ENCODE results near the gene GSTM4. TPM values are rescaled to one million over a fixed set of nuclear protein-coding genes. Genes with fewer than 3 reads are reported as not detected.

GSTM4 gene
- total RNA-seq, 1 experiment from 2014 or later: 31.2 TPM

DNA sequence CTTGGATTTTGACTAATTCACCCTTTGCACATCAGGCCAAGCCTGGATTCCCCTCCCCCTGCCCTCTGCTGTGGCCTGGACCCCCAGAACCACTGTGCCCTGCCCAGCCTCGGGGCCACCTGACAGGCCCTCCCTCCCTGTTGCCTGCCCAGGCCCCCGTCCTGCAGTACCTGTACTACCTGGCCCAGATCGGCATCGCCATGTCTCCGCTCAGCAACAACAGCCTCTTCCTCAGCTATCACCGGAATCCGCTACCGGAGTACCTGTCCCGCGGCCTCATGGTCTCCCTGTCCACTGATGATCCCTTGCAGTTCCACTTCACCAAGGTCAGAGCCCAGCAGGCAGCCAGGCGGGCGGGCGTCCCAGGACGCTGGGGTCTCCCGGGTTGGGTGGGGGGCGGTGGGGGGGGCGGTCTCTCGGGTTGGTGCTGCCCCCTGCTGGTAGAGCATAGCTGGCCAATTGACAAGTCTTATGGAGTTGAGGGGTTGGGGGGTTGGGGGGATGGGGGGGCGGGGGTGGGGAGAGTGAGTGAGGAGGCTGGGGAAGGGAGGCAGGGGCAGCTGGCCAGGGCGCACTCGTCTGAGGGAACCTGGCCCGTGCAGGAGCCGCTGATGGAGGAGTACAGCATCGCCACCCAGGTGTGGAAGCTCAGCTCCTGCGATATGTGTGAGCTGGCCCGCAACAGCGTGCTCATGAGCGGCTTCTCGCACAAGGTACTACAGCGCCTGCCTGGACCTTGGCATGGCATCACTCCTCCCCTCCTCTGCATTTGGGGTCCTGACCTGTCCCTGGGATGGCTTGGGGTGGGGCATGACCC, 25.6 kb upstream of the GSTM4 start:
- H3K27me3 ChIP-seq (ENCODE audit: control insufficient read depth, insufficient read depth, low read length): no peaks in the 10 kb centered on the region
- DNase-seq: peak; percentile 96
- peaks cover 14% of the 10 kb centered on the region for H3K36me3 ChIP-seq (replicated peaks; ENCODE audit: control insufficient read depth, insufficient read depth, low read length)
- no peak overlapping the region for H3K4me3 ChIP-seq (ENCODE audit: insufficient read depth, low read depth, low read length)

DNA sequence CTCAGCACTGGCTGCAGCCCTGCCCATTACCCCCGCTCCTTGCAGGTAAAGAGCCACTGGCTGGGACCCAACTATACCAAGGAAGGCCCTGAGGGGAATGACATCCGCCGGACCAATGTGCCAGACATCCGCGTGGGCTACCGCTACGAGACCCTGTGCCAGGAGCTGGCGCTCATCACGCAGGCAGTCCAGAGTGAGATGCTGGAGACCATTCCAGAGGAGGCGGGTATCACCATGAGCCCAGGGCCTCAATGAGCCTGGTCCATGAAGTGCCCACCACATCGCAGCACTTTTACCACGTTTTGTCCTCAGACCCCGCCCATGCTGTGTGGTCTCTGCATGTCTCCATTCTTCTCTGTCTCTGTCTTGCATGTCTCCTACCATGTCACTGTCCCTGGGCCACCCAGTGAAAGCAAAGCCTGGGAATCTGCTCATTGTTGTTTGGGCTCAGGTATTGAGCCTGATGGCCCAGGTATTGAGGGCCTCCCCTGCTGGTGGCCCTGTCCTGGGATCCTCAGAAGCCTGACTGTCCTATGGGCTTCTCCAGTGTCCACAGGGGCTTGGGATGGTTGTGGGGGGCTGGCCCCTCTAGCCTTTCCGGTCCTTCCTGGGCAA, 24.9 kb upstream of the GSTM4 start:
- no peaks in the 10 kb centered on the region for H3K27me3 ChIP-seq (ENCODE audit: control insufficient read depth, insufficient read depth, low read length)
- H3K4me3 ChIP-seq (ENCODE audit: insufficient read depth, low read depth, low read length): no peak overlapping the region
- H3K36me3 ChIP-seq (replicated peaks; ENCODE audit: control insufficient read depth, insufficient read depth, low read length): peaks cover 14% of the 10 kb centered on the region
- DNase-seq: peak; percentile 25

- Histone ChIP-seq H3K36me3 (replicated peaks; ENCODE audit: control insufficient read depth, insufficient read depth, low read length) (peaks cover 12% of the 10 kb centered on the region), H3K4me3 (ENCODE audit: insufficient read depth, low read depth, low read length) (no peak overlapping the region), H3K27me3 (ENCODE audit: control insufficient read depth, insufficient read depth, low read length) (no peaks in the 10 kb centered on the region)
- DNase-seq: peak; percentile 24
Observed at GRCh38 chr1:109631513-109632505, 24.1 kb upstream of the GSTM4 start.

- no peak overlapping the region for H3K4me3 ChIP-seq (ENCODE audit: insufficient read depth, low read depth, low read length)
- DNase-seq: peak; percentile 58
- H3K36me3 ChIP-seq (replicated peaks; ENCODE audit: control insufficient read depth, insufficient read depth, low read length): peaks cover 7% of the 10 kb centered on the region
- H3K27me3 ChIP-seq (ENCODE audit: control insufficient read depth, insufficient read depth, low read length): no peaks in the 10 kb centered on the region
Observed at GRCh38 chr1:109632671-109633346, 23.1 kb upstream of the GSTM4 start.

DNA sequence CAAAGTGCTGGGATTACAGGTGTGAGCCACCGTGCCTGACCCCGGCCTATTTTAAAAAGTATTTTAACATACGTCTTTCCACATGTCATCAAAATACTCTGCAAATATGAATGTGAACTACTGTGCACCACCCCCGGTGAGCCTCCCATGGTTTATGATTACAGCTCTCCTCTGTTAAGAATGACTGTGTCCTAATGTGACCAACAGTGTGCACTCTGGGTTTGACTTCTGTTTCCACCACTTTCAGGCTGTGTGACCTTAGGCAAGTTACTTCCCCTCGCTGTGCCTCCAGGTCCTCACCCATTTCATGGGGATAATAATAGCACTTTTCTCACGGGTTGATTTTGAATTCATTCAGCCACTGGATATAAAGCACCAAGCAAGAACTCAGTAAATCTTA, 21.6 kb upstream of the GSTM4 start:
- DNase-seq: peak; percentile 18
- H3K36me3 ChIP-seq (replicated peaks; ENCODE audit: control insufficient read depth, insufficient read depth, low read length): peaks cover 6% of the 10 kb centered on the region
- no peaks in the 10 kb centered on the region for H3K27me3 ChIP-seq (ENCODE audit: control insufficient read depth, insufficient read depth, low read length)
- H3K4me3 ChIP-seq (ENCODE audit: insufficient read depth, low read depth, low read length): no peak overlapping the region

DNA sequence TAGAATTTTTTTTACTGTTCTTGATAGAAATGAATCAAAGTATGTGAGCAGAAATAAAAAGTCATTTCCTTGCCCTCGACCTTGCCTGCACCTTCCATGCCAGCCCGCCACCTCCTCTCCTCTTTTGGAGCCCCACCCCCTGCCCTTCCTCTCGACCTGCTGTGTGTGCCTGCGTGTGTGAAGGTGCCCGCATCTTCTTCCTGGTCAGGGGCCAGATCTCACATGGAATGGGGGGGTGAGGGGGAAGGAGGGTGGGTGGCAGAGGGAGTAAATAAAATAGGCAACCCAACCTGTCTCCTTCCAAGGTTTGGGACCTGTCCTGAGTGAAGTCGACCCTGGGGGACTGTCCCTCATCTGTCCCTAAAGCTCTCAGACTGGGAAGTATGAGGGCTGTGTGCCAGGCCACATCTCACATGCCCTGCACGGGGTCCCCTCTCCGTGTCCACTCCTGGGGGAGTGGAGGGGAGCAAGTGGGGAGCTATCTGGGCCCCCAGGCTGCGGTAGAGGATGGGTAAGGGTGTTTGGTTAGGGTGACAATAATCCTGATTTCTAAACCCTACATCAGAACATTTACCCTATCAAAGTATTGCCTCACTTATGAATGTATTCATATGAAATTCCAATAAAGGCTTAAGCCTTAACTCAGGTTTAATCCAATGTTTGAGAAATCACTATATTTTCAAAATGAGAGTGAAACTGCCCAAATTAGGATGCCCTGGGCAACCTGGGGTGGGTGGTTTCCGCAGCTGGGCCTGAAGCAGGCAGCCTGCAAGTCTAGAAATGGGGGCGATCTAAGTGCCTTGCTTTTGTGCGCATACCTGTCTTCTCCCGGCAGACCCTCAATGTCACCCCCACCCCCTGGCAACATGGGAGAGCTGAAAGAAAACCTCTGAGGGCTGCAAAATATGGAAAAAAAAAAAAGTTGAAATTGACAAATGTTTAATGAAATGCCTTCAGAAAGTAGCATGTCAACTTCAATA, 20.8 kb upstream of the GSTM4 start:
- peak; percentile 52 for DNase-seq
- no peaks in the 10 kb centered on the region for H3K27me3 ChIP-seq (ENCODE audit: control insufficient read depth, insufficient read depth, low read length)
- H3K4me3 ChIP-seq (ENCODE audit: insufficient read depth, low read depth, low read length): no peak overlapping the region
- peaks cover 6% of the 10 kb centered on the region for H3K36me3 ChIP-seq (replicated peaks; ENCODE audit: control insufficient read depth, insufficient read depth, low read length)

DNA sequence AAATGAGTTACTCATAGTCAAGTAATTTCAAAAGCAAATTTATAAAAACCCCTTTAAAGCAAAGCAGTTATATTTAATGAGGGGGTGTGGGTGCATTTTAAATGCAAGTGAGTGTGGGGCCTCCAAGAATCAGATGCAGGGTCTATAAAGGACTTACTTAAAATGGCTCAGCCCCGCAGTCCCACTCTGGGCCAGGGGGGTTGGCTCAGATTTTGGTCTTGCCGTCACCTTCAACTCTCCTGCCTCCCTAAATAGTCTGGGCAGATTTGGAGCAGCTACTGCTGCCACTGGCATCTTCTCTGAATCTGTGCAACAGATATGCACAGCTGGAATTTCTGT, 20.1 kb upstream of the GSTM4 start:
- no peak for DNase-seq
- Histone ChIP-seq H3K4me3 (ENCODE audit: insufficient read depth, low read depth, low read length) (no peak overlapping the region), H3K36me3 (replicated peaks; ENCODE audit: control insufficient read depth, insufficient read depth, low read length) (peaks cover 5% of the 10 kb centered on the region), H3K27me3 (ENCODE audit: control insufficient read depth, insufficient read depth, low read length) (no peaks in the 10 kb centered on the region)

GRCh38 chr1:109636201-109636952, 19.5 kb upstream of the GSTM4 start:
- Histone ChIP-seq H3K27me3 (ENCODE audit: control insufficient read depth, insufficient read depth, low read length) (peaks cover 3% of the 10 kb centered on the region), H3K4me3 (ENCODE audit: insufficient read depth, low read depth, low read length) (no peak overlapping the region), H3K36me3 (replicated peaks; ENCODE audit: control insufficient read depth, insufficient read depth, low read length) (no peaks in the 10 kb centered on the region)
- peak; percentile 80 for DNase-seq

DNA sequence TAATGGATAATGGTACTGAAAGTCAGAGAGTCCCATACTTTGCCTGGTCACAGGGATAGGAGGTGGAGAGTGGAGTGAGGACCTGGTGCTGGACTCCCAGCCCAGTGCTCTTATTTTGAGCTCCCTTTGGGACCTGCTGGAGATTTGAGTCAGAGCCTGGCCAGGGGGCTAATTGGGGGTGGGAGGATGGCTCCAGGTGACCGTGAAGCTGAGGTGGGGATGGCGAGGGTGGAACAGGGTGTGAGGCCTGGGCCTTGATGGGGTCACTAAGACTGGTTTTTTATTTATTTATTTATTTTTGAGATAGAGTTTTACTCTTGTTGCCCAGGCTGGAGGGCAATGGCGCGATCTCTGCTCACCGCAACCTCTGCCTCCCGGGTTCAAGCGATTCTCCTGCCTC, 18.5 kb upstream of the GSTM4 start:
- DNase-seq: peak; percentile 2
- Histone ChIP-seq H3K36me3 (replicated peaks; ENCODE audit: control insufficient read depth, insufficient read depth, low read length) (no peaks in the 10 kb centered on the region), H3K4me3 (ENCODE audit: insufficient read depth, low read depth, low read length) (no peak overlapping the region), H3K27me3 (ENCODE audit: control insufficient read depth, insufficient read depth, low read length) (peaks cover 3% of the 10 kb centered on the region)

DNA sequence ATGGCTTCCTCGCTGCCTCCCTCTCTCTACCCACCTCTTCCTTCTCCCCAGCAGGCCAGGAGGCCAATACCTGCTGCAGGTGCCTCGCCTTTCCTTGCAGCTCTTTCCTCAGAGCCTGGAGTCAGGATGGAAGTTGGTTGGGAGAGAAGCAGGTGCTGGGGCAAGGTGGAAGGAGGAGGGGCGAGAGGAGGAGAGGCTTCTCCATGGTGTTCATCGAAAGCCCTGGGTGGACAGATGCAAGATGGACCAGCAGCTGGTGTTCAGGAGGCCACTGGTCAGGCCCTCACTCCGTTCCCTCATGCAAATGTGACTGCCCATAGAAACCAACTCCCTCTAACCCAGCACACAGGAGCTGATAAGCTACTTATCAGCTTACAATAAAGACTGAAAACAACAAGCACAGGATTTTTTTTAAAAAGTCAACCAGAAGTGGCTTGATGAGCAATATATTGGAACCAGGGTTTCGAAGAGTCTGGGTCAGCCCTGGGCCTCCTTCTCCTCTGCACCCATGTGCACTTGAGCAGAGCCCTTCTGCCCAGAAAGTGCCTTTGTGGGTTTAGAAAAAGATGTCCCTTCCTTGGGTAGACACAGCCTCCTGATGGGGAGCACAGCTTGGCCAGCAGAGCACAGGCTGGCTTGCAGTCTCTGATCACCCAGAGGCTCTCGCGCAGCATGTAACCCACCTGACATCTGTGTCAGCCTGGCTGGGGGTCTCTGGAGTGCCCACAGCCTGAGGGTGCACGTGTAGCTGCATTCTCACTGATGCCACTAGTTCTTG, 16.6 kb upstream of the GSTM4 start:
- Histone ChIP-seq H3K4me3 (ENCODE audit: insufficient read depth, low read depth, low read length) (no peak overlapping the region), H3K36me3 (replicated peaks; ENCODE audit: control insufficient read depth, insufficient read depth, low read length) (no peaks in the 10 kb centered on the region), H3K27me3 (ENCODE audit: control insufficient read depth, insufficient read depth, low read length) (peaks cover 3% of the 10 kb centered on the region)
- peak; percentile 8 for DNase-seq

GRCh38 chr1:109639841-109640184, 16.1 kb upstream of the GSTM4 start:
- H3K4me3 ChIP-seq (ENCODE audit: insufficient read depth, low read depth, low read length): no peak overlapping the region

DNA sequence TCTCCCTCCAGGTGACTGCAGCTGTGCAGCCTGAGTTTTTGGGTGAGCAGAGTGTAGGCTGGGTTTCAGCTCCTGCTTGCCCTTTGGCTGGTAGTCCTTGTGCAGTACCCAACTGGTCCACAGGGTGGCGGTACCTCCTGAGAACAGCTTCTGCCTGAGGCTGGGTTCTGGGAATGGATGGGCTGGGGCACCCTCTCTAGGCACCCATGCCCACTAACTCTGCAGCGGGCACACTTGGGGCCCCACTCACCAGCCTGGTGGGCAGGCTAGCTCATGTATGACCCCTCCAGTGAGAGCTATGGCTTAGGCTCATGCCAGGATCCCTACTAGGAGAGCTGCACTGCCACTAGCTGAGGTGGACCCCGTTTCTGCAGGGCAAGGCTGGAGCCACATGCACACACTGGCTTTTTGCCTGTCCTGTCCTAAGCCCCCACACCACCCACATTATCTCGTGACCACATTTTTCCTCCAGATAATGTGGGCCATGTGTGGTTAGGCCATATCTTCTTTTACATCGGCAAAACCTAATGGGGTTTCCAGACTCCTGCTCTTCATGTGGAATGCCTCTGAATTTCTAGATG, 15.5 kb upstream of the GSTM4 start:
- H3K36me3 ChIP-seq (replicated peaks; ENCODE audit: control insufficient read depth, insufficient read depth, low read length): no peaks in the 10 kb centered on the region
- H3K27me3 ChIP-seq (ENCODE audit: control insufficient read depth, insufficient read depth, low read length): peaks cover 3% of the 10 kb centered on the region
- no peak overlapping the region for H3K4me3 ChIP-seq (ENCODE audit: insufficient read depth, low read depth, low read length)
- peak; percentile 86 for DNase-seq

More at GRCh38 chr1:109639841-109640184, 16.1 kb upstream of the GSTM4 start:
- peaks cover 3% of the 10 kb centered on the region for H3K27me3 ChIP-seq (ENCODE audit: control insufficient read depth, insufficient read depth, low read length)
- H3K36me3 ChIP-seq (replicated peaks; ENCODE audit: control insufficient read depth, insufficient read depth, low read length): no peaks in the 10 kb centered on the region
- DNase-seq: no peak
